Femur (tissue), 1 donor: Measurements from ENCODE around the gene RGS10.

ENCODE experiments used
- DNase-seq: peaks from one replicate; pipeline ENCODE4 v3.0.0-alpha.2; 2017

The RGS10 gene

DNA sequence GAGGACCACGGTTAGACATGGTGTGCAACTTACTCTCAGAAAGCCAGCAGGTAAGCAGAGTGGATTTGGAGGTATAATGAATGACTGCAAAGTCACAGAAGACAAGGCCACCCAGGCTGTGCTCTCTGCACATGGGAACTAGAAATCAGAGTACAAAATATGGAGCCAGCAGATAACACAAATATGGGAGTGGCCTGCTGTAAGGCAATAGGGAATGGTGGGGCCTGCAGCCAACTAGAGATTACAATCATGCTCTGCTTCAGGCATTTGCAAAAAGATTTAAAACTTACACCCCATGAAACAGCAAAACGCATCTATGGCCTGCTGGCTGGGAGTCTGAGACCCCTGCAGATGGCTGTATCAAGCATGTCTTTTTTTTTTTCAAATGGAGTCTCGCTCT is 47.0 kb downstream of the RGS10 start:
- DNase-seq: no peak

DNA sequence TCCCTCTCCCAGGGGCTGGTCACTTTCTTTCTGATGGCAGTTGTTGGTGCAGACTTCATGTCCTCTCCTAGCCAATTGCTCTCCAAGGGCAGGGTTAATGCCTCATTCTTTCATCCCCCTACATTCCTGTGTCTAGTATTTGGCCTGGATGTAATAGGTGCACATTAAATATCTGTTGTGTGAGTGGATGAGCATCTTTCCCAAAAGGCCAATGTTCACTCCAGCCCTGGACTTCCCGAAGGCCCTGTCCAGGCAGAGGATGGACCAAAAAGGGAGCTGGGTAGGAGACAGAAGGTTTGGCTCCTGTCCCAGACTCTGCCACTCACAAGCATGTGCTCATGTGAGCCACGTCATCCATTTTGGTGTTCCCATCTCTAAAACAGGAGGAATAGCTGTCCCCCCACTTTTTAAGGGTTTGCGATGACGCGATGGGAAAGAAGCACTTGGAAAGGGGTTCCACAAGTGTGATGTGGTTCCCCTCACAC is 47.5 kb downstream of the RGS10 start:
- DNase-seq: no peak

DNA sequence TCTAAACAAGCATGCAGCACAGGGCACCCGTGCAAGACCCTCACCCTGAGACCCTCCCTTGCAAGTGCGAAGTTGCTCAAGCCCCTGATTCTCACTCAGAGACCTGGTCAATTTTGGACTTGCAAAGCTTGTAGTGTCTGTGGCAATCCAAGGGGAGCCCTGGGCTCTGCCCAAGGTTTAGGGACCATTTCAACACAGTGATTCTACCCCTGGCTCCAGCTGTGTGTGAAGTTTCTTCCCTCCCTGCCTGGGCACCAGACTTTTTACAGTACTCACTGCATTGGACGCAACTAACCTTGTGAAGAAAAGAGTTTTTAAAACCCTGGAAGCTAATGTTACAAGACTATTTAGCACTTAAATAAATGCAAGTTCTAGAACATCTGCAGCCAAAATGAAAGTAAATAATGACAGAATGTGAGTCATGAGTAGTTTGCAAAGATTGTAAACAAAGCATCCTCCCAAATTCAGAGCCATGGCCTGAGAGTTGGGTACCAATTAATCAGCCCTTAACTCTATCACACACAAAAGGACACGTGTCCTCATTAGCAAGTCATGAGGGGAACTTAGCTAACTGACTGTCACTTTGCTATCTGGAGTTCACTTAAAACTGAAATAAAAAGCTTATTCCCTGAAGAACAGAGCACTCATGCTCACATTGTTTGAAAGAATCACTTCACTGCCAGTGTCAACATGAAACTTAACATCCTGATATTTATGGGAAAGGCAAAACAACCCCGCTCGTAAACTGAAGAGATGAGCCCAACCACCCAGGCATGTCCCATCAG is 48.1 kb downstream of the RGS10 start:
- DNase-seq: no peak

DNA sequence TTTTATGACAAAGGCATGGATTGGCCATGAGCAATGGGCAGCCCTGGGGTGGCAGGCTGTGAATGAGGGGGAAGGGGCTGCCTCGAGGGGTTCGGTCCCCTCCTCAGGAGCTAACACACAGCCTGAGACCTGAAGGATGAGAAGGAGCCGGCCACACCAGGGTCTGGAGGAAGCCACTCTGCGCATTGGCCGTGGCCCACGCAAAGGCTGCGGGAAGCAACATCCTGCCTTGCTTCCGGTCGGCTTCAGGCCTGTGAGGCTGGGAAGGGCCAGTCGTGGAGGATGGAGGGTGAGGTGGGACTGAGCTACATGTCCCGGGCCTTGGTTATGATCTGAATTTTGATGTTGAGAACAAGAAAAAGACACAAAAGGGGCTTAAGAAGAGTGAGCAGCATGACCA is 49.4 kb downstream of the RGS10 start:
- DNase-seq: no peak

DNA sequence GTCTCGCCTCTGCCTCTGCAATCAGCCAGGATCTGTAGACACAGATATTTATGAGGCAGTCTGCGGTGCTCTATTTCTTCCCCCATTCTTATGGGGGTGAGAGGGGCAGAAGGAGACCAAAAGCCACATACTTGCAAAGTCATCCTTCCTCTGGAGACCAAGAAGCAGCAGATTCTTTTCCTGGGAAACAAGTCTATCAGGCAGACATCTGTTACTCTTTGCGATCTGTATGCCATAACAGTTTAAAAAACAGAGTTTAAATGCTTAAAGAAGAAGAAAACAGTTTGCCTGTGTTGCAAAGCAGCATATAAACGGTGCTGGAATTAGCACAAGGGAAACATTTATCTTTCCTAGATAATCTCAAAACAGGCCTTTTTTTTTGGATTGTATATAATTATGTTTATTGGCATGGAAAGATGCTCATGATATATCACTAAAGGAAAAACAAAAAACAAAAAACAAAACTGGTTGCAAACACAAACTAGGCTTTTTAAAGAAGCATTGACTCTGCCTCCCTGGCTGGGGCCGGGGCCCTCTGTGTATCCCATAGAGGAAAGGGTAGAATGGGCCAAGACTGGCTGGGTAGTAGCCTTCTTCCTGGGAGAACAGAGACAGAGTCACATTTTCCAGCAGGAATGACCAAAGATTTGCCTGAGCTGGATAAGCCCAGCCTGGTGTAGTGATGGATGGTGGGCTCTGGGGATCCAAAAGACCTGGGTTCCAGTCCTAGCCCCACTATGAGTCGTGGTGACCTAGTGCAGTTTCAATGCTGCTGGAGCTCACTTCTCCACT is 50.4 kb downstream of the RGS10 start:
- no peak for DNase-seq

DNA sequence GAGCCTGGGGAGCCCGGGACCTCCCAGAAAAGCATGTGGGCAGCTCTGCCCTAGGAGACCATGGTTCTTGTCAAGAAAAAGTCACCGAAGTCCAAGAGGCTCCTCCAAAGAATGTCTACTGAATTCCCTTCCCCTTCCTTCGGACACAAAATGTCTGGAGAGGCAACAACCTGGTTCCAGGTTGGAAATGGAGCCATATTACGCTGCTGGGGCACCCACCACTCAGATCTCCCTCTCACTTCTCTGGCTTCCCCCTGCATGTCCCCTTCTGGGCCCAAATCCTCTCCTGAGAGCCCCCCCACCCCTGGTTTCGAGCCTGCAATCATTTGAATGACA is 52.6 kb downstream of the RGS10 start:
- DNase-seq: no peak

DNA sequence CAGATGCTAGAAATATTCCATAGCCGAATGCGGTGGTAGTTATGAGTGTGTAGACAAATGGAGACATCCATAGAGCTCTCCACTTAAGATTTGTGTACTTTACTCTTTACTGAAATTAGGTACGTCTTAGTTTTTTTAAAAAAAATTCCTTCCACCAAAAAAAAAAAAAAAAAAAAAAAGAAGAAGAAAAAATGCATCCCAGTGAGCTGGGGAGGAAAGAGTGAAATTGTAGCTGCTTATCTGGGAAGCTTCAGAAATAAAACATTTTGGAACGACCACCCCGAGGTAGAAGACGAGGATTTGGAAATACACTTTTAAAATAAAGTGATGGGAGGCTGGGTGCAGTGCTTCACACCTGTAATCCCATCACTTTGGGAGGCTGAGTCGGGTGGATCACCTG is 53.8 kb downstream of the RGS10 start:
- DNase-seq: no peak

DNA sequence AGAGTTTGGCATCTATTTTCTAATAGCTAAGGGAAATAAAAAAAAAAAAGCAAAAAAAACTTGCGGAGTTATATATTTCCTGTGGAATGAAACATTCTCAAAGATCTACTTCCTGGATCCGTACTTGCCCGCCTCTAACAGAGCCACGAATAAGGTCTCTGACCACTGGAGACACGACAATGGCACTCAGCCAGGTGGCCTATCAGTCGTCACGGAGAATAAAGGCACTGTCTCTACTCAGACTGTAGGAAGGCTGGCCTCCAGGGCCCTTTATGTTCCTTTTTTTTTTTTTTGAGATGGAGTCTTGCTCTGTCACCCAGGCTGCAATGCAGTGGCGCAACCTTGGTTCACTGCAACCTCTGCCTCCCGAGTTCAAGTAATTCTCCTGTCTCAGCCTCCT is 58.7 kb downstream of the RGS10 start:
- DNase-seq: no peak

DNA sequence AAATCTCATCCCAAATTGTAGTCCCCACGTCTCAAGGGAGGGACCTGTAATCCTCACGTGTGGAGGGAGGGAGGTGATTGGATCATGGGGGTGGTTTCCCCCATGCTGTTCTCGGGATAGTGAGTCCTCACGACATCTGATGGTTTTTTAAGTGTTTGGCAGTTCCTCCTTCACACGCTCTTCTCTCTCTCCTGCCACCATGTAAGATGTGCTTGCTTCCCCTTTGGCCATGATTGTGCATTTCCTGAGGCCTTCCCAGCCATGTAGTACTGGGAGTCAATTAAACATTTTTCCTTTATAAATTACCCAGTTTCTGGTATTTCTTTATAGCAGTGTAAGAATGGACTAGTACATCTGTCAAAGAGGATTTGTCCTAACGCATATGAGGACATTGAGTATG is 59.5 kb downstream of the RGS10 start:
- DNase-seq: no peak

DNA sequence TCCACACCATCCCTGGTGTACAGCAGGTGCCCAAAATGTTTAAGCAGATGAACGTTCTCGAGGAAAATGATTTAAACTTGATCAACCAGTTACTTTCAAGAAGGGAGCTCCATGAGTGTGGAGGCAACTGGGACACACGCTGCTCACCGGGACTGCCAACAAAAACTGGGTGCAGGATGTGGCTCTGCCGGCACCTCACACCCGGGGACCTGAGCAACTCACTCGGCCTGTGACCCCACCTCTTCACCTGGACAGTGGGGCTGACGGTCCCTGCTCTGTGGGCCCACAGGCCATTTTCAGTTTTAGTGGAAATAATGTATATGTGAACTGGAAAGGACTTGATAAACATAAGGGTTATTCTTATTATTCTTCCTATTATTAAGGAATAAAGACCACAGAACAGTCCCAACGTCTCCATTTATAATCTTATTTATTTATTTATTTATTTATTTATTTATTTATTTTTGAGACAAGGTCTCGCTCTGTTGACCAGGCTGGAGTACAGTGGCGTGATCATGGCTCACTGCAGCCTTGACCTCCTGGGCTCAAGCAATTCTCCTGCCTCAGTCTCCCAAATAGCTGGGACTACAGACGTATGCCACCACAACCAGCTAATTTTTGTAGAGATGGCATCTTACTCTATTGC is 60.6 kb downstream of the RGS10 start:
- no peak for DNase-seq

DNA sequence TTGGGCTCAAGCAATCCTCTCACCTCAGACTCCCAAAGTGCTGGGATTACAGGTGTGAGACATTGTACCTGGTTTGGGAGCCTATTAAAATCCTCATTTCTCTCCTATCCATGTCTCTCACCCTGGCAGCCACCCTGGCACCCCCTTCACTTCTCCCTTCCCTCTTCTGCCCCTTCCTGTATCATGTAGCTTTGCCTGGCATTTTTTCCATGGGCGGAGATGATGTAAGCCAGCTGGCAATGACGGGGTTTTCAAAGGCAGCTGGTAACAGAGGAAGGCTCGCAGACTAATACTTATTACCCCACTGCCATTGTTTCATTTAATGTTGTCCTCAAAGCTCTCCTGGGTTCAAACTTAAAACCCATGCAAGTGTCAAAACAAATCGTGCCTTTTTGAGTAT is 61.9 kb downstream of the RGS10 start:
- peak; percentile 68 for DNase-seq

DNA sequence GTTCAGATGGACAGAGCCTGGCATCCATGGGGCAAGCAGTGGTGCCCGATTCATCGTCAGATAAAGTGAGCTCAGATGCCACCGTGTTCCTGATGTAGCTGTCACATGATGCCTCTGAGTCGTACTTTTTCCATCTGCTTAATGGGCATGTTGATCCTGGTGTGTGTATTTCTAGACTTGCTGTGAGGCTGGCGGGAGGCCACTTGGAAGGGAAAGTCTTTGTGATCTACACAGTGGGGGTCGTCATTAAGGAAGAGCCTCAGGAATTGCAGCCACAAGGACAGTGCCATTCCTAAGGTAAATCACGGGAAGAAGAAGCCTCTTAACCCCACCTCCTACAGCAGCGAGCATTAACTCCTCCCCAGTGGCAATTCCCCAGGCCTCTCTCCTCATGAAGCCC is 63.0 kb downstream of the RGS10 start:
- DNase-seq: no peak

DNA sequence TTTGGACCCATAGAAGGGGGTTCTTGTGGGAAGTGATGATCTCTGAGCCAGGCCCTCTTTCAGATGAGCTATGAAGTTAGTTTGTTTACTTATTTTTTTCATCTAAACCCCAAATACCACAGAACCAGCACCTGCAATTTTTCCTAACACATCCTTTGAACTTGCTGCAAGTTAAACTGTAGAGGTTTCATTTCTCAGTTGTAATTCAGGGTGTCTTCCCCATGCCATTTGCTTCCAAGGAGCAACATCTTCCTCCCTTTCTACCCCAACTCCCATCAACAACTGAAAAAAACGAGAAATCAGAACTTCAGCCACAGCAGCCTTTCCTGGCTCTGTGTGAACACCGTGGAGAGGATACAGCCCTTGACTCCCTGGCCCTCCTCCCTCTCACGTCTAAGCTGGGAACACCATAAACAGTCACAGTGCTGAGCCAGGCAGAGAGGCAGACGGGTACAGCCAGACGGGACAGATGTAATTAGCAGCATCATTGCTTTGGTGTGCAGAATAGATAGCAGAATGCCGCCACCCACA is 63.6 kb downstream of the RGS10 start:
- DNase-seq: no peak

DNA sequence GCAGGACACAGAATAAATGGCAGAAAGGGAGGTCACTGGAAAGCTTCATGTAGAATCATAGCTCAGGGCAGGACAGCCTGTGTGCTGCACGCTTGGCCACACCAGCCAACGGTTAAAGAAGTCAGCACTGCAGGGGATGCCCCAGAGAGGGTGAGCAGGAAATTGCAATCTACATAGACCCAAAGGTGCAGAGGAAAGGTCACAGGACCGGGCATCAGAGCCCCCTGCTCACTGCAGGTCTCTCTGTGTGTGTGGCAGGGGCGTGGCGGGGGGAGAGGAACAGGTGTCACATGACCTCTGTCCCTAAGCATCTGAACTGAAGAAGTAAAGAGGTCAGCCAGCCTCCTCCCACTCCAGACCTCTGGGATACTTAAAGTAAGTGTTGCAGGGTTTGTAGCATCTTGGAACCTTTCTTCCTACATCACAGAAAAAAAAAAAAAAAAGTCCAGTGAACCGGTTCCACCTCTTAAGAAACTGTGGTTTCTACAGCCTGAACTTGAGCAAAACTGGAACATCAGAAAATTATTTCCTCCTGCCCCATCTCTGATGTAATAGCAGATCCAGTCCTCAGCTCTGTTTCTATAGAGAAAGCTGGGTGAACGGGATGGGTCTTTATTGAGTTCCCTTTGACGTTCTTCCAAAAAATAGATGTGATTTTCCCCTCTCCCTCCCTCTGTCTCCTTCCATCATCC is 64.3 kb downstream of the RGS10 start:
- DNase-seq: no peak

DNA sequence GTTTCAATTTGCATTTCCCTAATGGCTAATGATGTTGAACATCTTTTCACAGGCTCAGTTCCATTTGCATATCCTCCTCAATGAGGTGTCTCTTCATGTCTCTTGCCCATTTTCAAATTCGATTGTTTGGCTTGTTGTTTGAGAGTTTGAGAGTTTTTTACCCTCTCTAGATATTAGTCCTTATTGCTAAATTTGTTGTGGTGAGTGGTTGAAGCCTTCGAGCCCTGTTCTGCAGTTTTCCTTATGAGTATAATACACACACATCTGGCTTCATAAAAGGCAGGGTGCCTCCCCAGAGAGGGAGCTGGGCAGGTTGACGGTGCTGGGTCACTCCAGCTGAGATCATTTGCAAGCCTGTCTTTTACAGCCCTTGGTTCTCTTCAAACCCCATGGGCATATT is 65.1 kb downstream of the RGS10 start:
- no peak for DNase-seq

DNA sequence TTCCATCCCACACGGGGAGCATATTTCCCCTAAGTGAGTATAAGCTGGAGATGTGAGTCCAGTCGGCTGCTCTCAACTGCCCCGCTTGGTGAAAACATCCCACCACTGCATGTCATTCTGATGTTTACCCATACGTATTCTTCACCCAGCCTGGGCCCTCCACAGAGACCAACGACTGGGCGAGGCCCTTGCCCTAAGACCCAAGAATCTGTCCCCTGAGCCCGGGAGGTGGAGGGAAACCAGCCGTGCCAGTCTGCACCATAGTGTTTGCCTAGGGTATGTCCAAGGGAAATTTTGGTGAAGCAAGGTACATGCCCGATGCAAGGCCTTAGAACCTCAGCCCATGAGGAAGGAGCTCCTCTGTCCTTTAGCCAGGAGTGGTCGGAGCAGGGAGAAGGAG is 67.9 kb downstream of the RGS10 start:
- no peak for DNase-seq

DNA sequence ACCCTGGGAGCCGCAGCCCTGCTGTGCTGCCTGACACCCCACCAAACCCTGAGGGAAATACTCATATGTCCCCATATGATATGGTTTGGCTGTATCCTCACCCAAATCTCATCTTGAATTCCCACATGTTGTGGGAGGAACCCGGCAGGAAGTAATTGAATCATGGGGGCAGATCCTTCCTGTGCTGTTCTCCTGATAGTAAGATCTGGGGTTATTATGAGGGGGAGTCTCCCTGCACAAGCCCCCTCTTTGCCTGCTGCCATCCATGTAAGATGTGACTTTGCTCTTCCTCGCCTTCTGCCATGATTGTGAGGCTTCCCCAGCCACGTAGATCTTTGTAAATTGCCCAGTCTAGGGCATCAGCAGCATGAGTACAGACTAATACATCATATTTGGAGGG is 68.7 kb downstream of the RGS10 start:
- DNase-seq: no peak

DNA sequence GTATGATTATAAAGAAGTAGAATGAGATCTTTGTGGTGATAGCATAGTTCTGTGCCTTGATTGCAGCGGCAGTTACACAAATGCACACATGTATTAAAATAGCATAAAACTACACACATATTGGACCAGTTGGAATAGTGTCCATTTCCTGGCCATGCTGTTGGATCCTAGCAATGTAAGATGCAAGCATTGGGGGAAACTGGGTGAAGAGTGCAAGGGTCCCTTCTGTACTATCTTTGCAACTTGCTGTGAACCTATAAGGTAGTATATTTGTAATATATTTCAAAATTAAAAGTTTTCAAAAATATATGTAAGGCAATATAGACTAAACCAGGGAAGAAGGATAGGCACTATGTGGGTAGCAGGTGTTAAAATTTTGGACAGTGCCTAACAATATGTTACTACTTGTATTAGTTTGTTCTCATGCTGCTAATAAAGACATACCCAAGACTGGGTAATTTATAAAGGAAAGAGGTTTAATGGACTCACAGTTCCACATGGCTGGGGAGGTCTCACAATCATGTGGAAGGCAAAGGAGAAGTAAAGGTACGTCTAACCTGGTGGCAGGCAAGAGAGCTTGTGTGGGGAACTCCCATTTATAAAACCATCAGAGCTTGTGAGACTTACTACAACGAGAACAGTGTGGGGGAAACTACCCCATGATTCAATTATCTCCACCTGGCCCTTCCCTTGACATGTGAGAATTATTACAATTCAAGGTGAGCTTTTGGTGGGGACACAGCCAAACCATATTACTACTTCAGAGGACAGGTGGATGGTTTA is 71.4 kb downstream of the RGS10 start:
- DNase-seq: no peak

DNA sequence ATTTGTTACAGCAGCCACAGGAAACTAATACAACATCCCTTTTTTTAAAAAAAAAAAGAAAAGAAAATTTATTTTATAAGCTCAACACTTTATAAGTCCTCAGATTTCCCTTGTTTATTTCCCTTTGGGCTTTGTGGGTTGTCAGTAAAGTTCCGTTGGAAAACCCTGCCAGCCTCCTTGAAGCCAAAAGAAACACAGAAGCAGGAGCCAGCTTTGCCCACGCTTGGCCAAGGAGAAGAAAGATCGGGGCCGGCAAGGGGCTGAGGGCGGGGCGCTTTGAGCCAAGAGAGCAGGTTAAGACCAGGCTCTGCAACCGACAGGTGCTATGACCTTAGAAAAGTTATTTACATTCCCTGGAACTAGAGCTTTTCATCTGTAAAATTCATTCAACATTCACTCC is 72.7 kb downstream of the RGS10 start:
- DNase-seq: peak; percentile 17

DNA sequence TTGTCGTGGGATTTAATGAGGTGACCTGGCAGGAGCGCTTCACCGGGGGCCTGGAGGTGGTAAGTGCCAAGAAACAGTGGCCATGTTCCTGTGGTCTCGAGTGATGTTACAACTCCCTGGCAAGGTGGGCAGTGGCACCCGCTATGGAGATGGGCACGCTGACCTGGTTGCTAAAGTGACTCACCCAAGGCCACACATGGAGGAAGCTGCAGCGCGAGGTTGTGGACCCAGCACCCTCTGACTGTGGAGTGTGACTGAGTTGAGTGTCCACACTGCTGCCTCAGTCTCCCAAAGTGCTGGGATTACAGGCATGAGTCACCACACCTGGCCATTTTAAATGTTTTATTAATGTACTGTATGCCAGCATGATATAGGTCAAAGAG is 73.2 kb downstream of the RGS10 start:
- no peak for DNase-seq

DNA sequence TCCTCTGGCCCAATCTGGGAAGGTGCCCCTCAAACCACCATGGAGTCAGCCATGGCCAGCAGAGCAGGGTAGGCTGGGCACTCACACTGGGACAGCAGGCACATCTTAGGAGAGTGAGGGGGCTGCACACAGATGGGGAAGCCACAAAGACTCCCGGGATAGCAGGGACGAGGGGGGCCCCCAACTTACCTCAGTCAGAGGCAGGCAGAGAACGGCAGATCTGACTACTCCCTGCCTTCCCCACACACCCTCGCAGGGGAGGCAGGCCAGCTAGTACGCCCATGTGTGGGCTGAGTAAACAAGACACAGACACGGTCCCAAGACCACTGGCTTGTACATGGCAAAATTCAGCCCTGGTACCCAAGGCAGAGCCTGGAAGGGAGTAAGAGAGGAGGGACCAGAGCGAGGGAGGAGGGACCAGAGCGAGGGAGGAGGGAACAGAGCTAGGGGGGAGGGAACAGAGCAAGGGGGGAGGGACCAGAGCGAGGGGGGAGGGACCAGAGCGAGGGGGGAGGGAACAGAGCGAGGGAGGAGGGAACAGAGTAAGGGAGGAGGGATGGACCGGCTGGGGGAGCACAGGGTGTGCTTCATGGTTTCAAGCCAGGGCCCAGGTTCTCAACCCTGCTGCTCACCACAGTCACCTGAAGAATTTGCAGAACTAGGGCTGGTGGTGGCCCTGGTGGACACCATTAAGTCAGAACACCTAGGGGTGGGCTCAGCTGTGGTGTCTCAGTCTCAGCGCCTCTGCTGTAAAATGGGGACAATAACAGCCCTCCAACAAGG is 73.8 kb downstream of the RGS10 start:
- DNase-seq: no peak
